ENCODE measurements around the gene TRAPPC2L.

Gene TRAPPC2L

GRCh38 chr16:88863426-88863825, 6.5 kb downstream of the TRAPPC2L start:
- TF ChIP-seq, protein P1, sequence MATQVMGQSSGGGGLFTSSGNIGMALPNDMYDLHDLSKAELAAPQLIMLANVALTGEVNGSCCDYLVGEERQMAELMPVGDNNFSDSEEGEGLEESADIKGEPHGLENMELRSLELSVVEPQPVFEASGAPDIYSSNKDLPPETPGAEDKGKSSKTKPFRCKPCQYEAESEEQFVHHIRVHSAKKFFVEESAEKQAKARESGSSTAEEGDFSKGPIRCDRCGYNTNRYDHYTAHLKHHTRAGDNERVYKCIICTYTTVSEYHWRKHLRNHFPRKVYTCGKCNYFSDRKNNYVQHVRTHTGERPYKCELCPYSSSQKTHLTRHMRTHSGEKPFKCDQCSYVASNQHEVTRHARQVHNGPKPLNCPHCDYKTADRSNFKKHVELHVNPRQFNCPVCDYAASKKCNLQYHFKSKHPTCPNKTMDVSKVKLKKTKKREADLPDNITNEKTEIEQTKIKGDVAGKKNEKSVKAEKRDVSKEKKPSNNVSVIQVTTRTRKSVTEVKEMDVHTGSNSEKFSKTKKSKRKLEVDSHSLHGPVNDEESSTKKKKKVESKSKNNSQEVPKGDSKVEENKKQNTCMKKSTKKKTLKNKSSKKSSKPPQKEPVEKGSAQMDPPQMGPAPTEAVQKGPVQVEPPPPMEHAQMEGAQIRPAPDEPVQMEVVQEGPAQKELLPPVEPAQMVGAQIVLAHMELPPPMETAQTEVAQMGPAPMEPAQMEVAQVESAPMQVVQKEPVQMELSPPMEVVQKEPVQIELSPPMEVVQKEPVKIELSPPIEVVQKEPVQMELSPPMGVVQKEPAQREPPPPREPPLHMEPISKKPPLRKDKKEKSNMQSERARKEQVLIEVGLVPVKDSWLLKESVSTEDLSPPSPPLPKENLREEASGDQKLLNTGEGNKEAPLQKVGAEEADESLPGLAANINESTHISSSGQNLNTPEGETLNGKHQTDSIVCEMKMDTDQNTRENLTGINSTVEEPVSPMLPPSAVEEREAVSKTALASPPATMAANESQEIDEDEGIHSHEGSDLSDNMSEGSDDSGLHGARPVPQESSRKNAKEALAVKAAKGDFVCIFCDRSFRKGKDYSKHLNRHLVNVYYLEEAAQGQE (IDR thresholded peaks at IDR 0.05; ENCODE audit: low read depth), result no peak
- TF ChIP-seq CREB1 (IDR thresholded peaks at IDR 0.05; ENCODE audit: low read depth) (no peak), NFIC (IDR thresholded peaks at IDR 0.05) (no peak), TEAD4 (IDR thresholded peaks at IDR 0.05) (no peak), RAD21 (IDR thresholded peaks at IDR 0.05; ENCODE audit: low read depth) (no peak), CEBPB (IDR thresholded peaks at IDR 0.05) (no peak)
- TF ChIP-seq, protein P2, sequence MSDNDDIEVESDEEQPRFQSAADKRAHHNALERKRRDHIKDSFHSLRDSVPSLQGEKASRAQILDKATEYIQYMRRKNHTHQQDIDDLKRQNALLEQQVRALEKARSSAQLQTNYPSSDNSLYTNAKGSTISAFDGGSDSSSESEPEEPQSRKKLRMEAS (IDR thresholded peaks at IDR 0.05), result no peak

GRCh38 chr16:88864099-88864498, 7.2 kb downstream of the TRAPPC2L start:
- TF ChIP-seq YY1 (IDR thresholded peaks at IDR 0.05; ENCODE audit: low read depth), result no peak
- TF ChIP-seq, protein P2 (IDR thresholded peaks at IDR 0.05), result no peak
- no peak for TF ChIP-seq ZBTB7A (IDR thresholded peaks at IDR 0.05; ENCODE audit: low read depth)
- no peak for TF ChIP-seq RAD21 (IDR thresholded peaks at IDR 0.05; ENCODE audit: low read depth)
- TF ChIP-seq, protein P1 (IDR thresholded peaks at IDR 0.05; ENCODE audit: low read depth), result no peak
- TF ChIP-seq TAF1 (IDR thresholded peaks at IDR 0.05; ENCODE audit: low read depth), result no peak

DNA sequence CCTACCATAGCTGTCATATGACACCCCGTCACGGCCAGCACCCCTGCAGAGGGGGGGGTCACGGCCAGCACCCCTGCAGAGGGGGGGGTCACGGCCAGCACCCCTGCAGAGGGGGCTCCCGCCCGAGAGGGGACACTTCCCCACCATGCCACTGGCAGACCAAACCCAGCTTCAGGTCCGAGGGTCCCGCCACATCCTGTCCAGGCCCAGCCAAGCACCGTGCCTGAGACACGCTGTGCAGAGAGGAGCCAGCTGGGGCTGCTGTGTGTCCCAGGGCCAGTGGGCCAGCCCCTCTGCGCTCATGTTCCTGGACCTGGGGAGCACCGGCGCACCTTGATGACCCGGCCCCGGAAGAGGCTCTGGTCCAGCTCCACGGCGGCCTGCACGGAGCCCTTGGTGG, 7.6 kb downstream of the TRAPPC2L start:
- TF ChIP-seq TAF1 (IDR thresholded peaks at IDR 0.05; ENCODE audit: low read depth), result no peak
- TF ChIP-seq EGR1 (IDR thresholded peaks at IDR 0.05), result no peak
- TF ChIP-seq CREB1 (IDR thresholded peaks at IDR 0.05; ENCODE audit: low read depth), result no peak
- TF ChIP-seq YY1 (IDR thresholded peaks at IDR 0.05; ENCODE audit: low read depth), result no peak
- TF ChIP-seq FOXM1 (IDR thresholded peaks at IDR 0.05; ENCODE audit: borderline replicate concordance, low read depth), result no peak
- no peak for TF ChIP-seq CEBPB (IDR thresholded peaks at IDR 0.05)
- TF ChIP-seq, protein P2 (IDR thresholded peaks at IDR 0.05), result no peak
- no peak for TF ChIP-seq TEAD4 (IDR thresholded peaks at IDR 0.05)
- TF ChIP-seq RAD21 (IDR thresholded peaks at IDR 0.05; ENCODE audit: low read depth), result no peak
- TF ChIP-seq TCF12 (IDR thresholded peaks at IDR 0.05; ENCODE audit: low read depth), result no peak
- TF ChIP-seq, protein P3, sequence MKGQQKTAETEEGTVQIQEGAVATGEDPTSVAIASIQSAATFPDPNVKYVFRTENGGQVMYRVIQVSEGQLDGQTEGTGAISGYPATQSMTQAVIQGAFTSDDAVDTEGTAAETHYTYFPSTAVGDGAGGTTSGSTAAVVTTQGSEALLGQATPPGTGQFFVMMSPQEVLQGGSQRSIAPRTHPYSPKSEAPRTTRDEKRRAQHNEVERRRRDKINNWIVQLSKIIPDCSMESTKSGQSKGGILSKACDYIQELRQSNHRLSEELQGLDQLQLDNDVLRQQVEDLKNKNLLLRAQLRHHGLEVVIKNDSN (IDR thresholded peaks at IDR 0.05), result no peak
- no peak for TF ChIP-seq EP300 (IDR thresholded peaks at IDR 0.05; ENCODE audit: borderline replicate concordance)
- TF ChIP-seq ZBTB7A (IDR thresholded peaks at IDR 0.05; ENCODE audit: low read depth), result no peak
- TF ChIP-seq, protein P1 (IDR thresholded peaks at IDR 0.05; ENCODE audit: low read depth), result no peak

- TF ChIP-seq ZBTB7A (IDR thresholded peaks at IDR 0.05; ENCODE audit: low read depth) (no peak), CREB1 (IDR thresholded peaks at IDR 0.05; ENCODE audit: low read depth) (no peak), CEBPB (IDR thresholded peaks at IDR 0.05) (no peak), FOXM1 (IDR thresholded peaks at IDR 0.05; ENCODE audit: borderline replicate concordance, low read depth) (no peak), YY1 (IDR thresholded peaks at IDR 0.05; ENCODE audit: low read depth) (no peak), TAF1 (IDR thresholded peaks at IDR 0.05; ENCODE audit: low read depth) (no peak), EGR1 (IDR thresholded peaks at IDR 0.05) (no peak), TCF12 (IDR thresholded peaks at IDR 0.05; ENCODE audit: low read depth) (no peak)
- TF ChIP-seq, protein P2 (IDR thresholded peaks at IDR 0.05), result no peak
Measured at GRCh38 chr16:88865310-88865709, 8.4 kb downstream of the TRAPPC2L start.

GRCh38 chr16:88865742-88866141, 8.8 kb downstream of the TRAPPC2L start:
- TF ChIP-seq NFIC (IDR thresholded peaks at IDR 0.05) (no peak), CEBPB (IDR thresholded peaks at IDR 0.05) (no peak), TCF12 (IDR thresholded peaks at IDR 0.05; ENCODE audit: low read depth) (no peak)
- TF ChIP-seq, protein P1 (IDR thresholded peaks at IDR 0.05; ENCODE audit: low read depth), result no peak
- TF ChIP-seq, protein P2 (IDR thresholded peaks at IDR 0.05), result no peak
